HG03039 (cell line): ENCODE data around the gene ACKR3.

Experiments
- ATAC-seq: cut with Tn5 transposase; IDR thresholded peaks from one replicate; pipeline ENCODE4 v1.9.1; 2021; ENCODE audit warnings: mild to moderate bottlenecking, moderate library complexity; ENCODE audit not compliant: unreplicated experiment

ACKR3 gene

DNA sequence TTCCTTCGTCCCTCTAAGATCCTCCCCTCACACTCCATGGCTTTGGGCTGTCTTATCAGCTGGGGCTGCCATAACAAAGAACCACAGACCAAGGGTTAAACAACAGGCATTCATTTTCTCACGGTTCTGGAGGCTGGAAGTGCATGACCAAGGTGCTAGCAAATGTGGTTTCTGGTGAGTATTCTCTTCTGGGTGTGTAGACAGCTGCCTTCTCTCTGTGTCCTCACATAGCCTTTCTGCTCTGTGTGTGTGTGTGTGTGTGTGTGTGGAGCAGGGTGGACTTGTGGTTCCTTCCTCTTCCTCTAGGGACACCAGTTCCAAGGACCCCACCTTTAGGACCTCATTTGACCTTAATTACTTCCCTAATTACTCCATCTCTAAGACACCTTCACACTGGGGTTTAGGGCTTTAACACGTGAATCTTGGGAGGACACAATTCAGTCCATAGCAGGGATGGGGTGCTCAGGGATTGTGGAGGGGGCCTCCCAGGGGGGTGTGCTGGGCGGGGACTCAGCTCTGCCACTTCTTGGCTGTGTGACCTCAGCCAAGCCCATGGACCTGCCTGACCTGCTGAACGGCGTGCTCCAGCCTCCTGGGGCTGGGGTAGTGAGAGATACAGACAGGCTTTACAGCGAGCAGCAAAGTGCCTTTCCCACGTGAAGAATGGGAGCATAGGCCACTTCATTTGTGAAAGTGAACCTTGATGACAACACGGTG lies 38.0 kb downstream of the ACKR3 start:
- no peak for ATAC-seq

DNA sequence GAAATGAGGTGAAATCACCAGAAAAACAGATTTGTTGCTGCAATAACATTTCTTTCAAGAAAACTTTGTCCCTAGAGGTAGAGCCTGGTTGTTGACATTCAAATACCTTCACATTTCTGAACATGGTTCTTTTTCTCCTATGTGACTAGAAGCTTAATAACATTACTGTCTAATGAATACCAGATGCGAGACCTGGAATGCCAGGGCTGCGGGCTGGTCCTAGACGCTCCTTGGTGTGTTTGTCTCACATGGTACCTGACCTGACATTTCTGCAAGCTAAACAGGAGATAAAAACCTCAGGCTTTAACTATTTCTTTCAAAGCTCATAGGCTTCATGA lies 38.5 kb downstream of the ACKR3 start:
- ATAC-seq: no peak

DNA sequence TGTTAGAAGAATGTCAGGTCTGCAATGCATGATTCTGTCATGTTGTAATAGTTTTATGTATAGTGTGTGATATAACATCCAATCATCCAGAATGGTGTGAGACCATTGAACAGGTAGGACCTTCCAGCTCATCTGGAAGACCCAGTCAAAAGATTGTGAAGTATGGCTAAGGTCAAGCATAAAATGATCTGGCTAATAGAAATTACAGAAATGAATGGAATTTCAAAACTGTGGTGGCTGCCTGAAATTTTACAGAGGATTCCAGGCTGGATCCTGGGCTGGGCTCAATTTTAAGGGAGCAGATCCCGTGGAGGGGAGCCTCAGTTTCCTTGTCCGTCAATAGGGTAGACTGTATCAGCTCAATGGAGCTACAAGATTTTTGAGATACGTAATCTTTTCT lies 39.1 kb downstream of the ACKR3 start:
- no peak for ATAC-seq

DNA sequence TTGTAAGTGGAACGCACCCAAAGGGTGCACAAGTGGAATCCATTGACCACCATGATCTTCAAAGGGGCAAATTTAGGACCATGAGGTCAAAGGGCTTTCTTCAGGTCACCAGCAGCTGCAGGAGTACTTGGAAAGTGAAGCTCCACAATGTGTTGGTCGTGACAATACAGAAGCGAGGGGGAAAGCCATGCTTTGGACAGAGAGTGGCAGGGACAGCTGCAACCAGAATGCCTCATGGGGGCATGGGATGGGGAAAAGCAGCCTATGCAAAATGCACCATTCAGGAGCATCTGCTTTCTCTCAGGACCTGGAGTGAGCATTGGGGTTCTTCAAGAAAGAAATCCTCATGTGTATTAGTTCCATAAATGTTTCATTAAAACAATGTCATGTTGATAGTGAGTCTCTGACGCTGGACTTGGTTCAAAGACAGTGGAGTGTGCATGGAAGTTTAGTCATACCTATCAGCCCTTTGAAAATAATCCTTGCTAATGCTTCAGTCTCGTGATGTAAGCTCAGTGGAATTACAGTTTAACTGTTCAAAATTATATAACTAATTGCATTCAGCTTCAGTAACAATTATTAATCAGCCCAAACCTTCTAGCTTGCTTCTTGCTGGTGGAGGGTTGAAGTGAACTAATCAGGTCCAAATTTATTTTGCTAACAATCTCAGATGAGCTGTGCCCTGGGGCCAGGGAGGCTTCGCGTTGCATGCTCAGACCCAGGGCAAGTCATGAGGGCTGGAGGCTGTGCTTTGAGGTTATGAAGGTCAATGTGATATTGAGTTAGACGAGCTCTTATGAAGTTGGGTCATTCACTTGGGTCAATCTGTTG lies 41.6 kb downstream of the ACKR3 start:
- ATAC-seq: no peak

DNA sequence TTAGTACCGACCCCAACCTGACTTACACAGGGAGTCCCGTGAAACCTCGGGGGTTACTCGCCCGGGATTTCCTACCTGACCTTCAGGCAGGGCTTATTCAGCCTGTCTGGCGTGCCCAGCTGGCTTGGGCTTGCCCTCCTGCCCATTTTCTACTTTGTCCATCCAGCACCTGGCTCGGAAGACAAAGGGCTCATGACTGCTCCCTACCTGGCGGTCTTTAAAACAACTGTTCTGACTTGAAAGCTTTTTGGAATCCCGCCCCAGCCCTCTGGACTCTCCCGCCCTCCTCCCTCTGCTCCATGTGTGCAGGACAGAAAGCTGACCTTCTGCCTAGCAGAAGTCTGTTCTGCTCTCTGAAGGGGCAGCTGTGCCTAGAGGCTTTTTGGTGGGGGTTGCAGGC lies 43.1 kb downstream of the ACKR3 start:
- no peak for ATAC-seq

DNA sequence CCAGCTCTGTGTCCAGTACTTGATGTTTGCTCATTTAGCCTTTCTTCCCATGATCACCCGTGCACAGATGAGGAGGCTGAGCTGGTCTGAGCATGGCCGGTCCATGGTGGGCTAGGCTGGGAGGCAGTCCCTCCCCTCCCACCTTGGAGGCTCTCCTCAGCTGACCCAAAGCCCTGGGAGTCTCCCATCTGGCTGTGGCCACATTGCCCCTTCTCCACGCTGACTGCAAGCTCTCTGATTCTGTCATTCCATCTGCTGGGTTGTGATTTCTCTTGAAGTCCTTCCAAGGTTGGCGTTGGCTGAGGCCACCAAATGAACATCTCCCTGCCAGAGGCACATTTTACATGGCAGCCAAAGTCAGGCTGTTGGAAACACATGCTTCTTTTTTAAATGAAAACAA lies 44.0 kb downstream of the ACKR3 start:
- ATAC-seq: no peak

DNA sequence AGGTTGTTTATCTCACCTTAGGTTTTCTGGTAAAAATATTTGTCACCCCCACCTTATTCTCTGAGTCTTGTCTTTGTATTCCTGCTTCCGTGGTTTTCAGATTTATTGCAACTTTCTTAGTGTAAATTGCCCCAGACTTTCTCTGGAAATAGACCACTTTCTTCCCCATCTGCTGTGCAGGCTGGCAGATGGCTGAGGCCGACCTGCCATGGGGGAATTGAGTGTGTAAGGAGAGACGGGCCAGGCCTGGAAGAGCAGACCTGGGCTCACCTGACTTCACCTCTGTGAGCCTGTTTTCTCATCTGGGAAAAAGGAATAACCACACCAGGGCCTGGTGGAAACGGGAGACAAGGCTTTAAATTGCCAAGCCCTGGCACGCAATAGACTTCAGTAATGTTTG lies 44.9 kb downstream of the ACKR3 start:
- ATAC-seq: no peak

DNA sequence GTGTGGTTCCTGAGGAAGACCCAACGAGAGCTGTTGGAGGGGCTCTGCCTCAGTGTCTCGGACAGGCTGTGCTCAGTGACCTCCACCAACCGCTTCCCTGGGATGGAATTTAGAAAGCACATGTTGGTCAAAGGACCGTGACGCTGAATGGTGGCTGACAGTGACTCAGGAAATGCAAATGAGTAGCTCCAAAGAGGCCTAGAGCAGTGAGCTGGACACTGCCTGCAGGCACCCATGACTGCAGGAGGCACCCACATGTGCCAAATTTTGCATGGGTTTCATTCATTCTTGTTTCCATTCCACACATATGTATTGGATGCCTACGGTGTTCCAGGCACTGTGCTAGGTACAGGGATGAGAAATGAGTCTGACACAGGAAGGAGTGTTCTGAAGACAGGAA lies 46.4 kb downstream of the ACKR3 start:
- ATAC-seq: no peak

DNA sequence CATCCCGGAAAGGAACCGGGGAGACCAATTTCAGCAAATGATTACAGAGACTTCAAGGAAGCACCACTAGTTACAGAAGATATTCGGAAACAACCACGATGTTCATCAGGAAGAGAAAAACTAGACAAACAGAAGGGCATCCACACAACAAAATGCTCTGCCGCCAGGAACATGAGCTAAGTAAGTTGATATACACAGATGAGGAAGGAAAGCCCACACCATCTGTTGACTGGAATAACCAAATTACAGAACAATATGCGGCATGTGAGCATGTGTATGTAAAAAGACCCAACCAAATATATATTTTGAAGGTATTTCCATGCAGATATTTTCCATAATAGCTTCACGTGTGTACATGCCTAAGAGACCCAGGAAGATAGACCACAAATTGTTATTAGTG lies 47.0 kb downstream of the ACKR3 start:
- no peak for ATAC-seq

DNA sequence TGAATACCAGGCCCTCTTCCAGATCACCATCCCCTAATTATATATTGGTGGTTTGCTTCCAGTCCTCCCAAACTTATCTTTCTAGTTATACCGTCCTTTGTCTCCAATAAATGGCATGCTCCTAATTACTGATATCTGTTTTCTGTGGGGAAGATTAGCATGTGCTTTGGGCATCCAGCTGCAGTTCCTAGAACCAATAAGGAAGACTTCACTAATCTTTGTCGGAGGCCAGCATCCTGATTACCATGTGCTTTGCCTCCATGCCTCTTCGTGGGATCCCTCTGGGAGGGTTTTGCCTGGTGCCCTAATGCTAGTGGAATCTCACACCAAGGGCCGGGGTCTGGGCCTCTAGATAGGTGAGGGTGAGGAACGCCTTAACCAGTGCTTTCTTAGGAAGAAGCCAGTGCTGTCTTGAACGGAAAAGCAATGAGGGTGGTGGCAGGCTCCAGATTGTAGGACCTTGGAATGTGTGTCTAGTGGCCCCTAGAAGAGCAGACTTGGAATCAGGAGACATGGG lies 47.7 kb downstream of the ACKR3 start:
- ATAC-seq: no peak

DNA sequence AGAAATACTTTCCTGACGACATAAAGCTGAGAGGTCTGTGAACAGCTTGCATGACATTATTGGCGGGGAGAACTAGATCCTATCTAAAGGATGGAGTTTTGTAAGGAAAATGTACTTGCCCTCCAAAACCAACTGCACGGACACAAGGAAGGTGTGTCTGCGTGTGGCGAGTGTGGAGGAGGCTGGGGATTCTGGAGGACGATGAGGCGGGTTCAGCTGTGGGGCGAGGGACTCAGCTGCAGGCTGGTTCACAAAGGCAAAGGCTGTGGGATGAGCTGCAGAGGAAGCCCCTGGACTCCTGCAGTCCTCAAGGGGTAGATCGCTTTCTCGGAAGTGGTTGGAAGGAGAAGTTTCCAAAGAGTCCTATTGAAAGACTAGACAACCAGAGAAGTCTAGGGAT lies 48.2 kb downstream of the ACKR3 start:
- no peak for ATAC-seq

DNA sequence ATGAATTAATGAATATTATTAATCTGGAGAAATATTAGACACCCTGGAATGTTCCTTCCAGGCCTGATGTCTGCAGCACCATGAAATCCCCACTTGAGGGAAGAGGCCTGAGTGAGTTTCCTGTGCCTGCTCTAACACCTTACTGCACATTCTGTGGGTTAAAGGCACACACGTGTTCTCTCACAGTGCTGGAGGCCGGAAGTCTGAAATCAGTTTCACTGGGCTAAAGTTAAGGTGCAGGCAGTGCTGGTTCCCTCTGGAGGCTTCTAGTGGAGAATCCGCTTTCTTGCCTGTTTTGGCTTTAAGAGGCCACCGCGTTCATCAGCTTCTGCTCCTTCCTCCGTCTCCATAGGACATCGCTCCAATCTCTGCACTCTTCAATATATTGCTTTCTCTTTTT lies 48.7 kb downstream of the ACKR3 start:
- no peak for ATAC-seq

DNA sequence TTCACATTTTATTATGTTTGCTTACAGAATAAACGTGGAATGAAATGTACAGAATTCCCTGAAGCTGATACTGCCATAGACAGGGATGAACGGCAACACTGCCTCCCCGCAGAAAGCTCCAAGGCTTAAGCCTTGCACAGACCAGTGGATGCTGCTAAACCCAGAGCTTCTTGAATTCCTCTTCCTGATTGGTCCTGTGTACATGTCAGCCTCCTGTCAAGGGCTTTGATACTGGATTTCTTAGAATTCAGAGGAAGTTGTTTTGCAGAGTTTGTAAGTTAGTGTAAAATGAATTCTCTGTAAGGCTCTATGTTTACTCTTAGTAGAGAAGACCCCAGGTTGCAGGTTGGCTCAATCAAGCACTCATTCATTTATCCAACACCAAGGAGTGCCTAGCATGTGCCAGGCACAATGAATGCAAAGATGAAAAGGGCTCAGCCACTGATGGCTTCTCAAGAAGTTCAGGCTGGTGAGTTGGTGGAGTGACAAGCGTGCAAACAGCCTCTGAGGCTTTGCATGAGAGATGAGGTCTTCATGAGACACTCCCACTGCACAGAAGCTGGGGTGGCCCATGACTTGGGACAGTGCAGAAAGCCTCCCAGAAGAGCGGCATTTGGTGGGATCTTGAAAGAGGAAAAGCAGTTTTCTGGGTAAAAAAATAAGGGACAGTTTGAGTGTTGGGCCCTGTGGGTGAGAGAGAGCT lies 50.4 kb downstream of the ACKR3 start:
- no peak for ATAC-seq

DNA sequence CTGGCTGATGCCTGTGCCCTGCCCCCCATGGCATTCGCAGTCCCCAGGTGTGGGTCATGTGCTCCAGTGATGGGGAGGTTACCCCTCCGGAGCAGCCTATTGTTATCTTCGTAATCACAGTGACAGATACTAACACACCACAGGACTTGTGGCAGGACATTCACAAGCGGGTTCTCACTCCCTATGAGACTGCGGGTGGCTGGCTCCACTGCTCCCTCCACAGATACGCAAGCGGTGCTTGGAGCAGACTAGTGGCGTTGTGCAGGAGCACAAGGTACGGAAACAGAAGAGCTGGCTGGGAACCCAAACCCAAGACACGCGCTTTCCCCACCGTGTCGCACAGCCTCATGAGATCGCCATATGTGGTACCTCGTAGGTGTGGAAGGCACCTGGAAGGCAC lies 52.2 kb downstream of the ACKR3 start:
- ATAC-seq: no peak

DNA sequence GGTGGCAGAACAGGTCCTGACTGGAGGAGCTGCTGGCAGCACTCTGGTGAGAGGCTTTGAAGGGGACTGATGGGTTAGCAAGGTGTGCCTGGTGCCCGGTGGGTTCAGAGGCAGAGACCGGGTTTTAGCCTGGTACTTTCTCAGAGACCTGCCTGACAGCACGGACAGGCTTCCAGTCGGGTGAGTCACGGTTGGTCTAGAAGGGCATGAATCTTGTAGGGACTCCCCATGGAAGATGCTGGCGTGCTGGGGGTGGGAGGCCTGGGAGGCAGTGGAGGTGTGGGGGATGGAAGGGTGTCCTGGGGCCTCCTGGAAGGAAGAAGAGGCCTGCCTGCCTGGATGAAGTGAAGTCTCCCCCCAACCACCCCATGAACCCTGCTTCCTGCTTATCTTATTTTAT lies 52.6 kb downstream of the ACKR3 start:
- no peak for ATAC-seq

DNA sequence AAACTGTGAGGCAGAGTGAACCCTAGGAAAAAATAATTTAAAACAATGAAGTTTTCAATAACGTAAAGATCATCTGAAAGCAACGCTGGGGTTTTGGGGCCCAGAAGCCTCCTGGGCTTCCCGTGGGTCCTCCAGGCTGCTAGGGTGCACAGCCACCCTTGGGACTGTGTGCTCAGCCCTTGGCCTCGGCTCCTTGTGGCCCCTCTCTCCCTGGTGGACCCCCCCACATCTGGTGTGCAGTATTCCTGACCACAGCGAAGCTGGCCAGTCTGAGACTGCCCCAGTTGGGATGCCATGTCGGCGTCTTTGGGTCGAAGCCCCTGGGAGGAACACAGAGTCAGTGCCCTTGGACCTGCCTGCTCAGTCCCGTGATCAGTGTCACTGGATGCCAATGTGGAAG lies 53.0 kb downstream of the ACKR3 start:
- ATAC-seq: no peak

DNA sequence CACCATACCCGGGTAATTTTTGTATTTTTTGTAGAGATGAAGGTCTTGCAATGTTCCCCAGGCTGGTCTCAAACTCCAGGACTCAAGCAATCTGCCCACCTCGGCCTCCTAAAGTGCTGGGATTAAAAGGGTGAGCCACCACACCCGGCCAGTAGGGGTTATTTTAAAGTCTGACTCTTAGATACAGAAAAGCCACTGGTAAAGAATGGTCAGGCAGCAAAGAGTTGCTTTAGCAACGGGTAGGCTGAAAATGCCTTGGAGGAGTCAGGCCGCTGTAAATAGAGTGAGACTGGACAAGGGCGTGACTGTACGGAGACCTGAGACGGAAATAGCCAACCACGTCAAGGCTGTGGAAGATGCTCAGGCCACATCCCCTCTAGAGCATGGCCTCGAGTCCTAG lies 54.2 kb downstream of the ACKR3 start:
- ATAC-seq: no peak

DNA sequence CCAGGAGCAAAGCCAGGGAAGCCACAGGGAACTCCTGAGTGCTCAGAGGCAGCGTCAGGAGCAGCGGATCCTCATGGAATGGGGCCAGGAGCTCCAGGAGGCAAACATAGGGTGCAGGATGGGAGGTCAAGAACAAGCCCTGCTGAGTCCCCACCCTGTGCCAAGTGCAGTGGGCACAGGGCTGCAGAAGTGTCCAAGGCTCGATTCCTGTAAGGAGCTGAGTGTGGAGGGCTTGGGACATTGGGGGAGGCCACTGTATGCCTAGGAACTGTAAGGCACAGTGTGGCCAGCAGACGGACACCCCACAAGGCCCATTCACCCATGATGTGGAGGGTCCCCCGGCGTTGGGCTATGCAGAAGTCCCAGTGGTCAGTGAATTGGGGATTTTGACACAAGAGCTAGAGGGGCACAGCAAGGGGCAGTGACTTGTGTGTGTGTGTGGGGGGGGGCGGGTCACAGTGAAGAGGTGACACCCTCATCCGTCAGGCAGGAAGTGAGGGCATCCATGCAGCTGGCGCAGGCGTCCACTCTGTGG lies 55.6 kb downstream of the ACKR3 start:
- no peak for ATAC-seq

DNA sequence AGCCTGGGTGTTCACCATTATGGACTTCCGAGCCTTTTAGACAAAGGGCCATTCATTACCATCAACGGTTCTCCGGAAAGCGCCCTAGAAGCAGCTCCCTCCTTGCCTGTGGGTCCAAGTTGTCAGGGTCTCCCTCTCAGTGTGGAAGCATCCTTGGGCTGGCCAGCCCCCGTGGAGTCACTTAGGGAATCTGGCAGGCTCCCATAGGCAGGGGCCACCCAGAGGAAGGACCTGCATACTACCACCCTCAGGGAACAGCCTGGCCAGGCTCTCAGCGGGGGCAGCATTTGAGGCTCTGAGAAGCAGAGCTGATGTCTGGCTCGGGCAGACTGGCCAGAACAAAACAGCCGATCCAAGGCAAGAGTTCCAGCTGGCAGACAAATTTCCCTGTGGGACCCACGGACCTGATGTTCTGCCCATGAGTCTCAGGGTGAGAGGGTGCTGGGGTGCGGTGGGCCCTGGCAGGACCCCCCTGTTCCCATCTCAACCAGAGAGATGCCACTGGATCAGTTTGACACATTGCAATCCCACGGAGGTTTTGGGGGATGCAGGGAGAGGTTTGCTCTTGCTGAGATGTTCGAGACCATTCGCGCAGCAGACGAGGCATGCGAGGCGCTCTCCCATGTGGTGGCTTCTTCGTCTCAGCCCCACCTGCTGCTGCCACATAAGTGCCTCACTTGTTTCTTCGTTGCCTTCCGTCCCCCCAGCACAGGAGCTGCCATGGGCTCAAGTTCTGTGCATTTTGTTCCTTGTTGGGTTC lies 56.9 kb downstream of the ACKR3 start:
- no peak for ATAC-seq

DNA sequence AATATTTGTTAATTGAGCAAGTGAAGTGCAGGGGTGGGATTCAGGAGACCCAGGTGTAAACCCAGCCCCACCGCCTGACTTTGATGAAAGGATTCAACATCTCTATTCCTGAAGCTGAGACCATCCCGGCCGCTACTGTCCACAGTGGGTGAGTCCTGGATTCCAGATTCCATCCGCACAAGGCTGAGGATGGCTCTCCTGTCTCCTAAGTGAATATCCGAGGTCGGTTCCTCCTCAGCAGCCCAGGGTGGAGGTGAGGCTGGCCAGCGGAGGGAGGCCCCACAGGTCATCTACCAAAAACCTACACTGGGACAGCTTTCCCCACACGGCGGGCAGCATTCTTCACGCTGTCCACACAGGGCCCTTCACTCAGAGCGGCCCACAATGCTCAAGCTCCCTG lies 57.6 kb downstream of the ACKR3 start:
- no peak for ATAC-seq

DNA sequence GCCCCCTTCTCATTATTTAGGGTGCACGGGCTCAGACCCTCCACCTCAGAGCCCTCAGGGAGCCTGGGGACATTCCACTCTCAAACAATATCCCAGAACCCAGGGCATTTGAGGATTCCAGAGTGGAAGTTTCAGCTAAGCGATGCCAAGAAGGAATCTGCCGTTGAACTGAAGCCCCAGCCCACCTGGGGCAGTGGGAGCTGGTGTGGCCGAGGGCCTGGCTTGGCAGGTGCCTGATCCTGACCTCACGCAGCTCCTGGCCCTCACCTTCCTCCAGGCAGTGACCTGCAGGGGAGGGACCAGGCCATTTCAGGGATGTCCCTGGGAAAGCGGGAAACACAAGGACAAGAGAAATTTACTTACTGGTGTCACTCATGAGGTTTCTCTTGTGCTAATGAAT lies 58.2 kb downstream of the ACKR3 start:
- ATAC-seq: no peak
